Pancreas (tissue), 10 donors: ENCODE results near the gene EHBP1L1. TPM values are rescaled to one million over a fixed set of nuclear protein-coding genes. Genes with fewer than 3 reads are reported as not detected.

Experiments
- ATAC-seq, 4 donors: fragments of 200-7000 bp; cut with Tn5 transposase; one replicate each; pipeline versions ENCODE4 v1.8.0 to v1.9.1; 2020; ENCODE audit warnings: mild to moderate bottlenecking in 4 of 4, moderate library complexity in 4 of 4
- DNase-seq, 6 donors: peaks; one replicate each; pipeline ENCODE4 v3.0.0-alpha.2; 2020
- FAIRE-seq: peaks from 2 replicates; lab custom pipeline; 2012; peaks lifted over from hg19 to GRCh38; lab: Jason Lieb, UNC
- H3K27ac ChIP-seq, 4 donors: fragments of 200-600 bp; sonication (generic); 1 replicate in 3 of 4; 2 replicates in 1 of 4; pipeline versions ENCODE4 v1.5.0 to v1.8.0; 2020
- H3K27me3 ChIP-seq, 4 donors: fragments of 200-600 bp; one replicate each; pipeline ENCODE4 v1.8.0; 2021
- H3K36me3 ChIP-seq, 3 donors: fragments of 200-600 bp; sonication (generic) in 1 of 3; one replicate each; pipeline versions ENCODE4 v1.5.0 to v1.8.0; 2020 to 2021
- H3K4me1 ChIP-seq, 3 donors: fragments of 200-600 bp; one replicate each; pipeline ENCODE4 v1.8.0; 2021
- H3K4me3 ChIP-seq, 4 donors: fragments of 200-600 bp; sonication (generic) in 2 of 4; one replicate each; pipeline versions ENCODE4 v1.5.0 to v1.8.0; 2020 to 2021
- H3K9me3 ChIP-seq, 4 donors: fragments of 200-600 bp; one replicate each; pipeline ENCODE4 v1.8.0; 2021
- CTCF ChIP-seq, 4 donors: fragments of 200-600 bp; sonication (generic) in 3 of 4; IDR thresholded peaks; one replicate each; pipeline versions ENCODE4 v1.5.0 to v1.8.0; 2021; ENCODE audit warnings: antibody characterized with exemption in 4 of 4
- WGBS, 2 donors: extraction: QIAGEN DNeasy Blood & Tissue Kit; methylation state at CpG; one replicate each; pipeline ENCODE4 v1.1.7; 2013; 5-methylcytosine and 5-hydroxymethylcytosine counted together
- intact Hi-C, 3 donors: fragments of 100-400 bp; cut with DNase I; formaldehyde crosslinking; loops; one replicate each; pipeline versions ENCODE4 v1.11.1 to v1.14.2; 2022
- polyA plus RNA-seq, 2 donors: library from polyadenylated mRNA; stranded (reverse); fragments of 200-250 nt; gene quantifications; one replicate each; pipeline ENCODE4 v1.2.3, GENCODE V29; 2013
- total RNA-seq, 6 donors: library from RNA; stranded (reverse); fragmentation: NEBNext Ultra II Directional in 4 of 6; extraction: Animal tissue kit (Norgen Biotek cat#: 25700) in 4 of 6; gene quantifications; one replicate each; pipeline versions ENCODE4 v1.2.1 to v1.2.4, GENCODE V29; 2021 to 2023
- donor health status: healthy with polysubstance abuse.
- donor health status: DM: no; HTN: no; CAD: no; lungs with moderate emphysema.
- donor health status: DM: no; HTN: no; CAD: no.
- donor health status: control.
- donor health status: control.
- donor health status: Bipolar disorder and iron deficiency.
- donor health status: DM: yes; HTN: yes; CAD: no.
- donor health status: DM: no; HTN: no; CAD: no.
- donor health status: DM: no; HTN: no; CAD: no.
- donor health status: DM: yes; HTN: yes; CAD: no.

EHBP1L1 gene
- total and polyA plus RNA-seq, 8 donors = 6.5 to 34.2 (median 14.6) TPM

- intact Hi-C loops = no loop called here
- 47 to 55% methylated on average over 4 of the region's 4 CpGs for WGBS, 2 donors
- TF ChIP-seq CTCF (IDR thresholded peaks at IDR 0.05) = no peak
- ATAC-seq (peak in 1 of 4 donors; percentile 8), FAIRE-seq (no peak), DNase-seq (peak in 2 of 6 donors; percentile 16 to 38)
- H3K9me3 ChIP-seq = no peaks in the 10 kb centered on the region
- no peaks in the 10 kb centered on the region for H3K27me3 ChIP-seq
- H3K36me3 ChIP-seq = no peaks in the 10 kb centered on the region
- H3K4me1 ChIP-seq = peaks cover 0 to 13% (median 7%) of the 10 kb centered on the region in 3 donors
- H3K27ac ChIP-seq = peak overlapping the region; percentile 60 to 86 (median 76)
- peak overlapping the region in 3 of 4 donors; percentile 19 to 55 (median 39) for H3K4me3 ChIP-seq
These were observed 30.0 kb upstream of the EHBP1L1 start for GRCh38 chr11:65545853-65546216.

DNA sequence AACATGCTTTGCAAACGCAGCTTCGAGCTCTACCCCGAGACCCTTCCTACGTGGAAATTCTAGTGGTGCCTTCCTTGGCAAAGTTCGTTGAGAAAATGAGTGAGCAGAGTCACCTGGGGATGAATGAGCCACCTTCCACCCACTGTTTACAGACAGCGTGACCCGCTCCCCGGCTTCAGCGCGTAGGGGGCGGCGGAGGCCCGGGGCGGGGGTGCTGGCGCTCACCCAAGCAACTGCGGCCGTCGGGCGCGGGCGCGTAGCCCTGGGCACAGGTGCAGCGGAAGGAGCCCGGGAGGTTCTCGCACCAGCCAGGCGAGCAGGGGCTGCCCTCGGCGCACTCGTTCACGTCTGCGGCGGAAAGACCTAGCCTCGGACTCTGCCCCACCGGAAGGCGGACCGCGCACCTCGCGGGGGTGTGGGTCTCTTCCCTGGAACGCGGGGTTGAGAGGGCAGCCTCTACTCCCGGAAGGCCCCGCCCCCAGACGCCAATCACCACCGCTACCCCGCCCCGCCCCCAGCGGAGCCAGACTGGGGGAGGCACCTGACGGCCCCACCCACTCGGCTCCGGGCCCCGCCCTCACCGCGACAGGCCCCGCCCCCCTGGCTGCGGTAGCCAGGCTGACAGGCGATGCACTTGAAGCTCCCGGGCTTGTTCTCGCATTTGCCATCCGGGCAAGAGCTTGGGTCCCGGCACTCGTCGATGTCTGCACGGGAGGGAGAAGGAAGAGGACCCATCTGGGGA lies 29.5 kb upstream of the EHBP1L1 start:
- H3K4me1 ChIP-seq = peaks cover 0 to 8% (median 2%) of the 10 kb centered on the region in 3 donors
- H3K27ac ChIP-seq = peak overlapping the region; percentile 60 to 86 (median 76)
- 9 to 12% methylated on average over 61 to 64 of the region's 64 CpGs for WGBS, 2 donors
- H3K4me3 ChIP-seq = peak overlapping the region; percentile 12 to 55 (median 29)
- no peaks in the 10 kb centered on the region for H3K27me3 ChIP-seq
- intact Hi-C loops = no loop called here
- no peak for FAIRE-seq
- no peak for TF ChIP-seq CTCF (IDR thresholded peaks at IDR 0.05)
- no peaks in the 10 kb centered on the region for H3K36me3 ChIP-seq
- peak; percentile 93 to 99 (median 96) for DNase-seq
- H3K9me3 ChIP-seq = no peaks in the 10 kb centered on the region
- peak; percentile 92 to 95 (median 94) for ATAC-seq

DNA sequence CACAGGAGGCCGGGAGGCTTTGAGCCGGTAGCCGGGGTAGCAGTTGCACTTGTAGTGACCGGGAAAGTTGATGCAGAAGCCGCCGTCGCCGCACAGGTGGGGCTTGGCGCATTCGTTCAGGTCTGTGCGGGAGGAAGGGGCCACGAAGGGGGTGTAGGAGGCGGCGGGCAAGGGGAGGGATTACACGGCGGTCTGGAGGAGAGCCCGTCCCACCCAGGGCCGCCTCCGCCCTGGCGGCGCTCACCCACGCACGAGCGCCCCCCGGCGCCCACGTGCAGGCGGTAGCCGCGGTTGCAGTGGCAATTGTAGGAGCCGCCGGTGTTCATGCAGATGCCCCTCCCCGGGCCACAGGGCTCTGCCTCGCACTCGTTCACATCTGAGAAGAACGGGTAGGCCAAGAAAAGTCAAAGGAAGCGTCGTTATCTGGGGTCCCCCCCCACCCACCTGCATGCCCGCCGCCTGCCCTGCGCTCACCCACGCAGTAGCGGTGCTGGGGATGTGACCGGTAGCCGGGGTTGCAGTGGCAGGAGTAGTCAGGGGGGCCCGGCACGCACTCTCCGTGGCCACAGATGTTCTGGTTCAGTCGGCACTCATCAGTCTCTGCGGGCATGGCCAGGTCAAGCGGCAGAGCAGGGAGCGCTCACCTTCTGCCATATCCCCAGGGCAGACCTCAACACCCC lies 28.3 kb upstream of the EHBP1L1 start:
- Histone ChIP-seq H3K27me3 (no peaks in the 10 kb centered on the region), H3K36me3 (no peaks in the 10 kb centered on the region), H3K4me3 (no peak overlapping the region), H3K4me1 (peaks cover 0 to 6% (median 3%) of the 10 kb centered on the region in 3 donors), H3K27ac (no peak overlapping the region), H3K9me3 (no peaks in the 10 kb centered on the region)
- 89 to 90% methylated on average over 52 of the region's 52 CpGs for WGBS, 2 donors
- DNase-seq = peak in 3 of 6 donors; percentile 19 to 78 (median 54)
- ATAC-seq = no peak
- intact Hi-C loops = no loop called here
- TF ChIP-seq CTCF (IDR thresholded peaks at IDR 0.05) = no peak
- FAIRE-seq = no peak

- Histone ChIP-seq H3K27ac (no peak overlapping the region), H3K4me3 (no peak overlapping the region), H3K9me3 (no peaks in the 10 kb centered on the region), H3K36me3 (no peaks in the 10 kb centered on the region), H3K4me1 (peaks cover 0 to 6% (median 3%) of the 10 kb centered on the region in 3 donors), H3K27me3 (no peaks in the 10 kb centered on the region)
- no peak for TF ChIP-seq CTCF (IDR thresholded peaks at IDR 0.05)
- 87 to 90% methylated on average over 3 of the region's 3 CpGs for WGBS, 2 donors
- no peak for FAIRE-seq
- intact Hi-C loops = no loop called here
- ATAC-seq = no peak
- DNase-seq = no peak
These were observed 27.5 kb upstream of the EHBP1L1 start for GRCh38 chr11:65548395-65548794.
